Stimulated activated CD8-positive, alpha-beta memory T cell treated with anti-CD3 and anti-CD28 coated beads, Interleukin-4, amount 100 ng/mL, for 24 hours (primary cell): ENCODE results near the gene GEN1.

Experiments
- DNase-seq: peaks from one replicate; pipeline ENCODE4 v3.0.0-alpha.2; 2020; ENCODE audit warnings: low read depth

The GEN1 gene

DNA sequence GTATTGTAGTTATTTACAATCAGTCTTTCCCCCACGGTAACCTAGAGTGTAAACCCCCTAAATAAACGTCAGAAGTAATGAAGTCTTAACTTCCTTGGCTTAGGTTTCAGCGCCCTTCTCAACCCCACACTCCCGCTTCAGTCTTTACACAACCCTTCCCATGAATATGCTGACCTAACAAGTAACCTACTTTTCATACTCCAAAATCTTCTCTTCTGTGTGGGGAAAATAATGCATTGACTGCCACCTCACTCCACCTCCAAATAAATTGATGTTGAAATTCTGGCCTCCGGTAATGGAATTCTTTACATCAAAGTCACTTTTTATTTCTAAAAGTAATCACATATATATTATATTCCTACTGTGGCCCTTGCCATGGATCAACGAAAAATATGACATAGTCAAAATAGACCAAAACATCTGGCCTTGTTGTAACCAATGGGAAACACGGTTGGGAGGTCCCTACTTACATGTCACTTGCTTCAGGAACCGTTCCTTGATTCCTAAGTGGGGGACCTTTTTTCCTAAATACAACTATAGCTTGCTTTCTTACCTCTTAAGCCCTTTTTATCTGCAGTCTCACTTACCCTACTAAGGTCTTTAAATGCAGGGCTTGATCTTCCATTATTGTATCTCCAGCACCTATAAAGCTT, 961 bp downstream of the GEN1 start:
- DNase-seq, result no peak

DNA sequence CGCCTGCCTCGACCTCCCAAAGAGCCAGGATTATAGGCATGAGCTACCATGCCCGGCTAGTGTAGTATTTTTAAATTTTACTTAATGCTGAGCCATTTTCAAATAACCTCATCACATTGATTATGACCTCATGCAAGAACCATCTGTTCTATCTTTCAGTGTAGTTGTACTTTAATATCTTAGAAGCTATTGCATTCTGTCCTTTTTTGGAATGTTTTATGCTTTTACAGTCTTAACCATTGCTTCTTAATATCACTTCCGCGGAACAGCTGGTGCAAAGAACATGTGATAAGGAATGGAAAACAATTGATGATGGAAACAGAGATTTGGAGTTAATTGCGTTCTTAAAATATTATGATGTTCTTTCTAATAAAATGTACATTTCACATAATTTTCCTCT, 2.7 kb downstream of the GEN1 start:
- no peak for DNase-seq

DNA sequence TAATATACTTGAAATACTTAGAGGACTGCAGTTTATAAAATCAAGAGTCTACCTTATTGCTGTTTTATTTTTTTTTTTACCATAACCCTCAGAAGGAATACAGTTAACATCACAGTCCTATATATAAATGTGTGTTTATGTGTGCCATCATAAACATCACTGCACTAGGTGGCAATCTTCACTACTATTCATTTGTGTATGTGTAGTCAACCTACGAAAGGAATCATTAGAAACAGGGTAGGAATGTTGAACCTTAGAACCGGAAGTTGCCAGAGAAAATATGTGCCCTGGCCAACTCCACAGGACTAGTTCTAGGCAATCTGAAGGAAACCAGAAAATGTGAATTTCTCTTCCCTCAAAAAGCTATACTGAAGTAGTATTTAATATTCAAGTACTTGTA, 3.4 kb downstream of the GEN1 start:
- no peak for DNase-seq

DNA sequence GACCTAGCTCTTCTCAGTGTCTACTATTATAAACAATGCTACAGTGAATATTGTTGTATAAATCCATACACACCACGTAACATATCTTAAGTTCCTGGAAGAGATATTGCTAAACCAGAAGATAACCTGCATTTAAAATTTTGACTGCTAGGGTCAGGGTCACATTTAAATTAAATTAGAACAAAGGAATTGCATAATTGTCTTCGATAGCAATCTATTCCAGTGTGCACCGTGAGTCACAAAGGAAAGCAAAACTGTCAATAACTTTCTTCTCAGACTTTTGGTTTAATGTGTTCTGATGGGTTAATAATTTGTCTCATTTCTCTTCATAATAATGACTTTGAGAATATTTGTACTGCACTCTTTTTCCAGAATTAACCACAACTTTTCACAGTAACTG, 4.2 kb downstream of the GEN1 start:
- DNase-seq, result no peak

DNA sequence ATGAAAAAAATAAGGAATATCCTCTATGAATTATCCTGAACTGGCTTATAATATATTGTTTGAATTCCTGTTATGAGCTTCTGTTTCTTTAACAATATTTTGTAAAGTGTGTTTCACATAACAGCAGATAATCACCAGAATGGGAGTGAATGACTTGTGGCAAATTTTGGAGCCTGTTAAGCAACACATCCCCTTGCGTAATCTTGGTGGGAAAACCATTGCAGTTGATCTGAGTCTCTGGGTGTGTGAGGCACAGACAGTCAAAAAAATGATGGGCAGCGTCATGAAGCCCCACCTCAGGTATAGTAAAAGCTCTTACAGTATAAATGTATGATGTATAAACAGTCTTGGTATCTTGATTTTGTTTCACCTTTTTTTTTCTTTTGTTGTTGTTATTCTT, 5.9 kb downstream of the GEN1 start:
- DNase-seq, result no peak

DNA sequence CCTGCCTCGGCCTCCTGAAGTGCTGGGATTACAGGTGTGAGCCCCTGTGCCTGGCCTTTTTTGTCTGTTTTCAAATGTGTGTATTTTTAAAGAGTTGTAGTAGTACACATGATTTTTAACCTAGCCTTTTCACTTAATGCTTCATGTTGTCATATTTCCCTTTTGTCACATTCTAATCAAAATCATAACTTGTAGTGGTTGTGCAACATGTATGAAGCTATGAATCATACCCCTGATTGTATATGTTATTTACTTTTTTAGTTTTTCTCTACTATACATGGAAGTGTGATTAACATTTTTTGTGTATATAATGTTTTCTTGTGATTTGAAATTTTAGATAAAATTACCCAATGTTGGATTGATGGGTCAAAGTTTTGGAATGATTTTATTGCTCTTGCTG, 8.5 kb downstream of the GEN1 start:
- DNase-seq, result no peak

DNA sequence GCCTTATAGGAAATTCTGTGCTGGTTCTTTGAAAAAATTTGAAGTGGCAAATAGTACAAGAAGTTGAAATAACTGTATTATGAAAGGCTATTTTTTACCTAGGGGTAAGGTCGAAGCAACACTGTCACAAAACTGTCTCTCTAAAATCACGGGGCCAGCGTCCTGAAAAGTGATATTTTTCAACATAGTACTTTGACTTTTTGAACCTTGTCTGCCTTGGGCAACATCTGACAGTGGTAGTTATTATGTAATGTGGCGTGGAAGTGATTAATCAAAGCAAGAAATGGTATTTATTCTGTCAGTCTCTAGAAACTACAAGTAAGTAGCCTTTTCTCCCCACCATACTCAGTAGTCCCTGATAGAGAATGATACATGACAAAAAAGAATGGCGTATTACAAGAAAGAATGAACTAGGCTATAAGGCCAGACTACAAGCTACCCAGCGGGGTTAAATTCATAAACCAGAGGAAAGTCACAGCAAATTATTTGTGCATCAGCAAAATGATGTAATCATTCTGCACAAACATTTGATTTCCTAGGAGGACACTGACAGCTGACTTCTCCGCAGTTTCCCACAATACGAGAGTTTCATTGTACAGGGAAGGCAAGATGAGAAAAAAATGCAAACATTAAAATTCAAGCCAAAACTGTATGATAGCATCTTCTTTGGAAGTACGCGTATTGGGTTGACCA, 9.8 kb downstream of the GEN1 start:
- no peak for DNase-seq

DNA sequence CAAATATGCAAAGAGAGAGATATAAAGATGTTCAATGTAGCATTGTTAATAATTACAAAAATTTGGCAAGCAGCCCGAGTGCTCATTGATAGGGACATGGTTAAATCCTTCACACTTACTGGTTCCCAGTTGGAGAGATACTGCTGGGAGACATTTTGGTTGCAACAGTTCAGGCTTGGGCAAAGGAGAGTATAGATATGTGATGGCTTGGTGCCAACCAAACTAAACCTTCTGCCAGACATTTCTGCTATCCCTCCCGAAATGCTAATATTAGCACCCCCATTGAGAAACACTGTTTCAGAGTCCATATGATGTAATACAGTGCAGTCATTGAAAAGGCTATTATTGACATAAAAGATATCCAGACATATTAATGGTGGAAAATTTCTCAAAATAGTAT, 11.5 kb downstream of the GEN1 start:
- no peak for DNase-seq

DNA sequence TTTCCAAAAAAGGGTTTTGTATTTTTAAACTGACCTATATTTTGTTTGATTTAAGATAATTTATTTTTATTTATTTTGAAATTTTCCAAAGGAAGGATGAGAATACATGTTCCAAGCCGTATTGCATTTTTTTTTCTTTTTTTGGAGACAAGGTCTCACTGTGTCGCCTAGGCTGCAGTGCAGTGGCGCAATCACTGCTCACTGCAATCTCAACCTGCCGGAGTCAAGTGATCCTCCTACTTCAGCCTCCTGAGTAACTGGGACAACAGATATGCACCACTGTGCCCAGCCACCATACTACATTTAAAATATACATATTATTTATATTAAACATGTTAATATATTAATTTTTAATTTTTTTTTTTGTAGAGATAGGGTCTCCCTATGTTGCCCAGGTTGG, 15.0 kb downstream of the GEN1 start:
- no peak for DNase-seq

DNA sequence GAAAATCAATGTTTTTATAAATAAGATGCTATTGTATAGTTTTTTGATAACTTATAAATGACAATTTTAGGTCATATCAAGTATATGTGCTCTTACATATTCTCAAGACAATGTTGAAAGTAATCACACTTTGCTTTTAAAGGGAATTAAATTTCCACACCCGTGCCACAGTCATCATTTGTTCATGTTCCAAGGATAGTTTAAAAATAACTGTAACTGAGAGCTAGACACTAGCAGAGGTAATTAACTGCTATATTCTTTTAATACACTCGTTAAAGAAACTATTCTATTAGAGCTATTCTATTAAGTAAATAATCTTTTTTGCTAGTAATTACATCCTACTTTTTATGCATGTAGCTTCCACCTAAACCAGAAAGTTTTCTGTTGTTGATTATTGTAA, 18.0 kb downstream of the GEN1 start:
- DNase-seq, result no peak

DNA sequence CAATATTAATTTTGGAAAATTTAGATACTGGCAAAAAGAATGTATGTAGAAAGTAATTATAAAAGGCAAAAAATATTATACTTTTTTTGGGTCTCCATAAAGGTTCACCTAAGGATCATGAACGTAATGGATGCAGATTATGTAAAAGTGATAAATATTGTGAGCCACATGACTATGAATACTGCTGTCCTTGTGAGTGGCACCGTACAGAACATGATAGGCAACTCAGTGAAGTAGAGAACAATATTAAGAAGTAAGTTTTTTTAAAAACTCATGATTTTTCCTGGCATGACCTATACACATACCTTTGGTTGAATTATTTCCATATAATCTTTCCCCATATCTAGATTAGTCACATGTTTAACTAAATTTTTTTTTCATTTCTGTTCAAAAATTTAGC, 18.6 kb downstream of the GEN1 start:
- no peak for DNase-seq

DNA sequence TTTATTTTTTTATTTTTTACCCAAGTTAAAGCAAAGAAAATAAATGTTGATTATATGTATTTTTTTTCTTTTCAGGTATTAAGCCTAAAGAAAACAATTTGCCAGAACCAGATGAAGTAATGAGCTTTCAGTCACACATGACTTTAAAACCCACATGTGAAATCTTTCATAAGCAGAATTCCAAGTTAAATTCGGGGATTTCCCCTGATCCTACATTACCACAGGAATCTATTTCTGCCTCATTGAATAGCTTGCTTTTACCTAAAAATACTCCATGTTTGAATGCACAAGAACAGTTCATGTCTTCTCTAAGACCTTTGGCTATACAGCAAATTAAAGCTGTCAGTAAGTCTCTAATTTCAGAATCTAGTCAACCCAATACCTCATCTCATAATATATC, 26.6 kb downstream of the GEN1 start:
- no peak for DNase-seq

DNA sequence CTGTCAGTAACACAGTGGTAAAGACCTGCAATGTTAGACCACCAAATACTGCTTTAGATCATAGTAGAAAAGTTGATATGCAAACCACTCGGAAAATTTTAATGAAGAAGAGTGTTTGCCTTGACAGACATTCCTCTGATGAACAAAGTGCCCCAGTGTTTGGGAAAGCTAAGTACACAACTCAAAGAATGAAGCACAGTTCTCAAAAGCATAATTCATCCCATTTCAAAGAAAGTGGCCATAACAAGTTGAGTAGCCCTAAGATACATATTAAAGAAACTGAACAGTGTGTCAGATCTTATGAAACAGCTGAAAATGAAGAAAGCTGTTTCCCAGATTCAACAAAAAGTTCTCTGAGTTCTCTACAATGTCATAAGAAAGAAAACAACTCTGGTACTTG, 27.5 kb downstream of the GEN1 start:
- DNase-seq, result no peak

DNA sequence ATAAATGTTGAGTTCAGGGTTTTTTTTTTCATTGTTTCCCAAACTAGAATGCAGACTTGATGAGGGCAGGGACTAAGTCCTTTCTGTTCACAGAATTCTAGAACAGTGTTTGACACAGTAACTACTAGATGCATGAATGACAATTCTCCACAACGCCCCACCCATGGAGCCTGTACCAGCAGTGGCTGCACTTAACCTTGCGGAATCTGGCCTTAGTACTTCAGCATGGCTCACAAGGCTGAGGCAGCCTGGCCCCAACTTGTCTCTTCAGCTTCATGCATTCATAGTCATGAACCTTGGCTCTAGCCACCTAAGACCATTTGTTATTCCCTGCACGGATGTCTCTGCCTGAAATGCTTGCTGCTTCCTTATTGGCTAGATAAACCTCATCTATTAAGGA, 32.8 kb downstream of the GEN1 start:
- DNase-seq, result no peak

DNA sequence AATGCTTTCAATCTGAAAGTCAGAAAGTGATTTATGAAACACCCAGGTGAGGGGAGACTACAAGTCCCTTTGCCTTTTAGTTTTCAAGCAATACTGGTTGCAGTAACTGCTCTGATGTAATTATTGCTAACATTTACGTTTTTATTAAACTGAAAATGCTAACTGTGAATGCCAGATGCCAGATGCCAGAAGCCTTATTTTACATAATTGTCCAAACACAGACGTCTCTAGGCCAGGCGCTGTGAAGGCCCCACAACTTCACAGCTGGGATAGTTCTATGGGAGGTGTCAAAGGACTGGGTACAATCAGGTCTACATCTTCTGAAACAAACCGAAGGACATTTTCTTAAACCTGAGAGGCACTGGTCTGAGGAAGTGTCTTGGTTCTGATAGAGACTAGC, 34.8 kb downstream of the GEN1 start:
- DNase-seq, result no peak

DNA sequence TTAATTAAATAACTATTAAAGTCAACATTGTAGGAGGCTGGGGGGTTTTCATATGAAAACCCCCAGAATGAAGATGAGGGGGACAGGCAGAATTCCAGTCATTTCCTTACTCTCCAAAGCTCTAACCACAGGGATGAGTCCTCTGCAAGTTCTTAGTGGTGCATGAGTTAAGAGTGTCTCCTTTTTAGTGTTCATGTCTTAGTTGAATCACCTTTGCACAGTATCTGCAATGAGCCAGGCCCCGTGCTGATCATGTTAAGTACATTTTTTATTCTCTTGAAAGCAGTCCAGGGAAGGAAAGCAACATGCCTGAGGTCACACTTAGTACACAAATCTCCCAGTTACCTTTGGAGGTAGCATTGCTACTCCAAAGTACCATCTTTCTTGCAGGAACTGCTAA, 36.6 kb downstream of the GEN1 start:
- no peak for DNase-seq

DNA sequence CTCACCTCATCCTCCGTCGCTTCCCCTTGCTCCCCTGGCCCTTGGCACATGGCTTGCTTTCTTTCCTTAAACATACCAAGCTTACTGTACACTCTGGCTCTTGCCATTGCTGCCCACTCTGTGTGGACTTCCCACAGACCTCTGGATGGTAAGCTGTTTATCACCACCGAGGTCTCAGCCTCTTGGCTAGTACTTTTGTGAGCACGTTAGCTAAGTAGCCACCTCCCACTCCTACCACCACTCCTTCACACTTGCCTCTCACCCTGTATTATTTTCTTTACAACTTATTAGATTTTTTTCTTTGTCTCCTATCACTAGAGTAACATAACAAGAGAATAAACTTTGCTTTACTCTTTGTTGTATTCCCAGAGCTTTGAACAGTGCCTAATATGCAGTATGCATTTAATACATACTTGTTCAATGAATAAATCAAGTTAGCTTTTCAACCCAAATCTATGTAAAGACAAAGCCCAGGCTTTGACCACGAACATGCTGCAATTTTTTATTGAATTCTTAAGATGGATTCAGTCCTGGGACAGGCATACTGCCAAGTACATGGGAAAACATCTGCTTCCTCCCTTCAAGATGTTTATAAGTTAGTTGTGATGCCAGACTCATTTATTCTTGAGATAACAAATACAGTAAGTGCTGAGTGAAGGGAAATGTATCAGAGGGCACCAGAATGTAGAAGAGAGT, 37.3 kb downstream of the GEN1 start:
- DNase-seq, result no peak

DNA sequence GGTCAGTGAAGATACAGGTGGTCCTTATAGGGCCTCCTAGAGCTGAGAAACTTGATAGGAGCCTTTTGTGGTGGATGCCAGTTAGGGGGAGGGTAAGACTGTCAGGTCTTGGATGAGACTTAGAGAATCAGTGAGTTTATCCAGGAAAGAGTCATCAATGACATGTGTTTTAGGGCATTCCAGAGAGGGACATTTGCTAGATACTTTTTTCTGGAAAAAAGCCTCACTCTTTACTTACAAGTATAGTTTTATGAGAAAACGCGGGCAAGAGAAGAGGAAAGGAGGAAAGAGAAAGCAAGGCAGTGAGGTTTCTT, 37.8 kb downstream of the GEN1 start:
- DNase-seq, result no peak

DNA sequence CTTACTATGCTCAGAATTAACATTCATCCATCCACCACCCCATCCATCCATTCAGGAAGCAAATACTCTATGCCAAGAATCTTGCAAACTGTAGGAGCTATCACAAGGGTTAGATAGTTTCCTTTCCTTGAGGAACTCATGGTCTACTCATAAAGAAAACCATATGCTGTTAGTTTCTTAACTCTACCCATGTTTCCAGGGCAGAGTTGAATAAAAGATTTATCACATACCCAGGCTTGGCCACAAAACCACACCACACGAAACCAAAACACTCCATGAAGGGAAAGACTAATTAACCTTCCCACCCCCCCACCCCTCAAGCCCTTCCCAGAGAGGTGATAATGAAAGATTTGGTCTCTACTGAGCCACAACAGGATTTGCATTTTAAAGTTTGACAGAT, 38.6 kb downstream of the GEN1 start:
- no peak for DNase-seq

DNA sequence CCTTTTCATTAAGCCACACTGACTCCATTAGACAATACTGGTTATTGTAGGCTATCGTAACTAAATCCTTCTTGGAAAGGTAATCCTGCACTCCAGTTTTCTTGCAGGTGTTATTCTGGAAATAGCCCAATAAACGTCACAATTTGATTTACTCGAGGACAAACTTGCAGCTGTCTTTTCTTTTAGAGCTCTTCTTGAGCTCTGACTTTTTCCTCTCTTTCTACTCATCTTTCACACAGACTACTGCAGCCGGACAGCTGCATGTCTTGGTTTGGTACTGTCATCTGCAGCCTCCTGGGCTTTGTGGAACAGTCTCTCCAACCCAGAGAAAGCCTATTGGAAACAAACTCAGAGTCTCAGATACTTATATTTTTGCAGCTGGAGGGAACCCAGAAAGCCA, 39.4 kb downstream of the GEN1 start:
- no peak for DNase-seq

DNA sequence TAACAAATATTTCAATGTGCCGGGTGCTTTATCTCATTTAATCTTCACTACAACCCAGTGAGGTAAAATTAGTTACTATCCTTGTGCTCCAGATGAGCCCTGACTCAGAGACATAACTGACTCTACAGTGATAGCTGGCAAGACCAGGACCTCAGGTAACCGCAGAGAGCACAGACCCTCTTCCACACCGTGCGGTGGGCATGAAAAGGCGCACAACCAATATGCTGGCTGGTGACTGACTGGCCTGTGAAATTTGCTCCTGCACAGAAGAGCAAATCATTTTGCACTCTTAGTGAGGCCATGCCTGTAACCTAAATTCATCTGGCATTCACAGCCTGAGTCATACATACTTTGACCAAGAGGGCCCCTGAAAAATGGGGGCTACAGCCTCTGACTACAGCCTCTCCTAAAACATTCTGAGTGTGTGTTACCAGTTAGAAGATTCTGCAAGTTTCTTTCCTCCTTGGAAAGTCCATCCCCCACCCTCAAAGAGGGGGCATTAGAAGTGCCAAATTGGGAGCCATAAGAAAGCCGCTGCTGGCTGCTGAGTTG, 39.9 kb downstream of the GEN1 start:
- no peak for DNase-seq

DNA sequence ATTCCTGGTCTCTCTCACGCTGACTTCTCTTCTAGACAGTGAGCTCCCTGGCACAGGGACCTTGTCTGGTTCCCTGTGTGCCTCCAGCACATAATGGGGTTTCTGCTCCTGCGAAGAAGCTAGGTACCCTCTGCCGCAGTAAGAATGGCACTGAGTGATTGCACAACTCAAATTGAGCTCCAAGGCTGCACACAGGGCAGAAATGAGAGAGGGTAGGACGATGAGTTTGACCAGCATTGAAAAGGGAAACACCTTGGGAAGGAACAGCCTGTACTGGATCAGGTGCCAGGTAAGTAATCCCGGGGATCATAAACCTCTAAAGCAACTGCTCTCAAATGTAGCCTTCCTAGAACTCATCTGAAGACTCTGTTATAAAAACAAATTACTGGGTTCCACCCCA, 41.4 kb downstream of the GEN1 start:
- no peak for DNase-seq

DNA sequence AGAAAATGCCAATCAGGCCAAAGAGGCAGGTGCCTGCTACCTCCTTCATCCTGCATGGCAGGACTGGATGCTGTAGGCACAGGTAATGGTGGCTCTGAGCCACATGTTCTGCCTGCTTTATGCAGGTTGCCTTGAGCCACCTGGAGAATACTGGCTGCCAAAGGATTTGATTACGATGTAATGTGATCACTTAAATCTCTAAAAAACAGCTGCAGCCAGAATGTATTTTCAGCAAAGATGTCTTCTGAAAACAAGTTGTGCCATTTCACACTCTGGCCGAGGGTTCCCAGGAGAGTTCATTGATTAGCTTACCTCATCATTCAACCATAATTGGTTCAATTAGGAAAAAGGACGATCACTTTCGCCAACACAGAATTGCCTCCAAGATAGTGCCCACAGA, 44.4 kb downstream of the GEN1 start:
- no peak for DNase-seq
